HG03135 (cell line): ENCODE measurements around the gene ZNF513.

Experiments used
- ATAC-seq: cut with Tn5 transposase; IDR thresholded peaks from one replicate; pipeline ENCODE4 v1.9.1; 2021; ENCODE audit warnings: mild to moderate bottlenecking, moderate library complexity; ENCODE audit not compliant: unreplicated experiment

The ZNF513 gene

GRCh38 chr2:27390822-27391679 is 10.5 kb upstream of the ZNF513 start:
- ATAC-seq = no peak

GRCh38 chr2:27381577-27382181 is 1.1 kb upstream of the ZNF513 start:
- ATAC-seq = no peak

DNA sequence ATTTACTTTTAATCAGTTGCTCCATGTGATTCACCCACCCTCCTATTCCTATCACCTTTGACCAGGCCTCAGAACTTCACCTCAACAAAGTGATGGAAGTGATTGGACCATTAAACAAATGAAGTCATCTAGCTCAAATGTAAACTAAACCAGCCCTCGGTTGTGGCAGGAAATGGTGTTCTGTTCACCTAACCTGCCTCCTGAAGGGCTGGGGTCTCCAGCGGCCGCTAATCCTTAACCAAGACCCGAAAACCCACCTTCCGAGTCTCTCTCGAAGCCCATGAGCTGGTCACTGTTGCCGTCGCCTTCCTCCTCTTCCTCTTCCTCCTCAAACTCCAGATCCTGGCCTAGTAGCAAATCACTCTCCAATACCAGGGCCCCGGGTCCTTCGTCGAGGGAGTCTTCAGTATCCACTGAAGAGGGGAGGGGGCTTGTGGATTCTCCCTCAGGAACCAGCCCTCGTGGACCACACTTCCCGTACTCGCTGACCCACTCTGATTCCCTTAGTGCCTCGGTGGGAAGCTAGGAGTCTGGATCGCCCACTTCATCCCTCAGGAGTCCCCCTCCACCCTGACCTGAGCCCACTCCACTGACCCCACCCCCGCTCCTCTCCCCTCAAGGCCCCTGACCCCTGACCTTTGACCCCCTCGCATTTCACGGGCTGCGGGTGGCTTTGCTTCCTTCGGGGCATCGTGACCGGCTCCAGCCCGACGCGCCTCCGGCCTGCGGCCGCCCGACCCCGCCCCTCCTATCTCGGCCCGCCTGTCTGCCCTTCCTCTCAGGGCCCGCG is 503 bp downstream of the ZNF513 start:
- no peak for ATAC-seq

- ATAC-seq = no peak
Measured at GRCh38 chr2:27379383-27379835, 1.1 kb downstream of the ZNF513 start.

DNA sequence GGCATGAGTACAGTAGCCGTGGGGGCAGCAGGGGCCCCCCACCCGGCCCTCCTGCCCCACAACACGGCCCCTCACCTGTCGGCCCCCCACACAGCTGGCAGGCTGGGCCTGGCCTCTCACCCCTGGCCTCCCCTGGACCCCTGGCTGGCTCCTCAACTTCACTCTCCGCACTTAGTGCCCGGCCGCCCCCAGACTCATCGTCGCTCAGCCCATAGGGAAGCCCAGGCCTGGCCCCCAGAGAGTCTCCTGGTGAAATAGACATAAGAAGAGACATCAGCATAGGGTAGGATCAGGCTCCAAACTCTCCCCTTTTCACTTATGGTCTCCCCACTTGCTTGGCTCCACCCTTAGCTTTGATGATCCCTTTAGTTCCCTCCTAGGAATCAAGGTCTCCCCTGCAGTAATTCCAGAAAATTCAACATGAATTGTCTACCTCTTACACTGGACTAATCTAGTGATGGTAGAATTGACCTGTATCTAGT is 1.7 kb downstream of the ZNF513 start:
- no peak for ATAC-seq

GRCh38 chr2:27378096-27378808 is 2.3 kb downstream of the ZNF513 start:
- no peak for ATAC-seq

GRCh38 chr2:27377618-27378095 is 2.9 kb downstream of the ZNF513 start:
- ATAC-seq = no peak

GRCh38 chr2:27376866-27377617 is 3.5 kb downstream of the ZNF513 start:
- no peak for ATAC-seq

GRCh38 chr2:27376151-27376865 is 4.2 kb downstream of the ZNF513 start:
- ATAC-seq = no peak

GRCh38 chr2:27375513-27376099 is 4.9 kb downstream of the ZNF513 start:
- ATAC-seq = no peak

DNA sequence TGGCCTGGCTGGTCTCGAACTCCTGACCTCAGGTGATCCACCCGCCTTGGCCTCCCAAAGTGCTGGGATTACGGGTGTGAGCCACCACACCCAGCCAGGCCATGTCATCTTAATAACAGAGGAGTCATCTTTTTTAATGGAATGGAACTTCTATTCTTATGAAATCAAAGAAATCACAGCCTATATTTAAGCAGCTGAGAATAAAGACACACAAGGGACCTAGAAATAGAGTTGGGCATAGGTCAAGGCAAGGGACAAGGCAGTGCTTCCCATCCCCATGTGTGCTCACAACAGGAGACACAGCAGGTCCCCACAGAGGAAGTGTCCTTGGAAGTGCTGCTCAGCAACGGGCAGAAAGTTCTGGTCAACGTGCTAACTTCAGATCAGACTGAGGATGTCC is 7.0 kb downstream of the ZNF513 start:
- no peak for ATAC-seq

- ATAC-seq = no peak
Measured at GRCh38 chr2:27372937-27373336, 7.6 kb downstream of the ZNF513 start.

- peak; percentile 31 for ATAC-seq
Measured at GRCh38 chr2:27370816-27371620, 9.5 kb downstream of the ZNF513 start.

DNA sequence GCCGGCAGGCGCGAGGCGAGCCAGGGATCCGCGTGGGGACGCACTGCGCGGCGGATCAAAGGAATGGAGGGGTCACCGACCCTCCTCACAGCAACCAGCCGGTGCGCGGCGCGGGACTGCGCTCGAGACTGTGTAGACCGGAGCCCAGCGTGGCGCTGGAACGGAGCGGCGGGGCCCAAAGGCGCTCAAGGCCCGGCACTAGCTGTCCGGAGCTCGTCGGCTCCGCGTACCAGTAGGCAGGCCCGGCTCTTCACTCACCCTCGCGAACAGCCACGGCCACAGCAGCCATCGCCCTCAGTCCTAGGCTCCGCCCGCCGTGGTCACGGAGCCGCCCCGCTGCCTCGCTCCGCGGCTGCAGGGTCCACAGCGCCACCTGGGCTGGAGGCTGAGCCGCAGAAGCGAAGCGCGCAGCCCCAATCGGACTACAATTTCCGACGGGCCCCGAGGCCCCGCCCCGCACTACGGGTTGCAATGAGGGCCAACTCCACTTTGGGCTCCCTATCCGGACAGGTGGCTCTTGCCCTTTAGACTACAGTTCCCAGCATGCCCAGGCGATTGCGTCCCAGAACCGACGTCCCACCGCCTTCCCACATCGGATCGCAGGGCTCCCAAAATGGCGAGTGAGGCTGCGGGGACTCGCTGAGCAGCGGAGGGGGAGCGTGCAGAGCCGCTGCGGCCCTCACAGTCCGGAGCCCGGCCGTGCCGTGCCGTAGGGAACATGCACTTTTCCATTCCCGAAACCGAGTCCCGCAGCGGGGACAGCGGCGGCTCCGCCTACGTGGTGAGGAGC is 10.3 kb downstream of the ZNF513 start, which contains the start of the genes EIF2B4 and SNX17:
Gene EIF2B4 (minus strand): TSS at position 313 of the 790 bp plus-strand sequence. CDS start 24 bp downstream, at position 289.
Gene SNX17 (plus strand): TSS at position 591 of the 790 bp plus-strand sequence. CDS start 128 bp downstream, at position 719.
- peak; percentile 85 for ATAC-seq

- ATAC-seq = no peak
Measured at GRCh38 chr2:27369471-27370025, 11.0 kb downstream of the ZNF513 start.

- ATAC-seq = no peak
Measured at GRCh38 chr2:27363933-27364332, 16.6 kb downstream of the ZNF513 start.
